ENCODE data around the gene GALM. TPM values are rescaled to one million over a fixed set of nuclear protein-coding genes. Genes with fewer than 3 reads are reported as not detected.
A peak's percentile ranks its signal among the peaks of the same experiment; 100 is the strongest.

The GALM gene
- total and polyA plus RNA-seq, 2 of the 8 experiments (the other 6 are each of a cell fraction or from before 2014, with no cell fraction given) = 9.9 to 13.1 TPM

- Histone ChIP-seq H2AK5ac (ENCODE audit: low read depth, low read length) (no peak overlapping the region), H3K4ac (replicated peaks; ENCODE audit: insufficient read length, low read depth, low read length) (no peak overlapping the region), H3K56ac (replicated peaks; ENCODE audit: insufficient read length, low read depth, low read length) (no peak overlapping the region), H3K27me3 (replicated peaks in 1 of 4; ENCODE audit: control insufficient read depth in 3 of 4, extremely low read depth in 1 of 4, insufficient read depth in 3 of 4, low read length in 3 of 4) (no peaks in the 10 kb centered on the region), H3K4me1 (replicated peaks in 1 of 4; ENCODE audit: control insufficient read depth in 3 of 4, insufficient read depth in 4 of 4, low read length in 3 of 4) (peaks cover 0 to 7% (median 1%) of the 10 kb centered on the region in 4 experiments; a peak in 4 of 7 replicates), H3K23me2 (ENCODE audit: low read depth, low read length) (no peaks in the 10 kb centered on the region), H3K9me3 (ENCODE audit: insufficient read depth in 2 of 2, low read depth in 1 of 2, low read length in 1 of 2) (no peaks in the 10 kb centered on the region), H3K27ac (ENCODE audit: low read depth, low read length) (no peak overlapping the region), H3K18ac (ENCODE audit: extremely low read depth, low read length) (no peak overlapping the region), H2BK12ac (ENCODE audit: low read depth, low read length) (no peak overlapping the region), H3K4me2 (ENCODE audit: insufficient read depth in 1 of 2, low read depth in 2 of 2, low read length in 2 of 2) (no peak overlapping the region), H4K5ac (ENCODE audit: insufficient read length, low read depth, low read length) (no peak overlapping the region), H4K91ac (replicated peaks; ENCODE audit: insufficient read length, low read length) (no peak overlapping the region), H2BK5ac (ENCODE audit: low read depth, low read length) (no peak overlapping the region), H3K36me3 (ENCODE audit: control insufficient read depth in 2 of 4, insufficient read depth in 4 of 4, low read length in 3 of 4) (peaks cover 5 to 50% (median 31%) of the 10 kb centered on the region in 4 experiments; a peak in 7 of 8 replicates), H3K79me2 (ENCODE audit: control insufficient read depth in 1 of 2, insufficient read depth in 2 of 2, low read length in 2 of 2) (peaks cover 0 to 21% of the 10 kb centered on the region in 2 experiments; a peak in 2 of 4 replicates), H3K79me1 (ENCODE audit: low read depth, low read length) (no peaks in the 10 kb centered on the region), H3K14ac (ENCODE audit: insufficient read length) (no peak overlapping the region), H3K23ac (ENCODE audit: insufficient read length) (no peak overlapping the region), H4K20me1 (replicated peaks in 1 of 2; ENCODE audit: control insufficient read depth in 1 of 2, insufficient read depth in 2 of 2, low read length in 2 of 2) (peaks cover 8 to 12% of the 10 kb centered on the region in 2 experiments), H3K4me3 (ENCODE audit: extremely low read depth in 1 of 4, insufficient read depth in 2 of 4, low read depth in 3 of 4, low read length in 4 of 4) (no peak overlapping the region), H2BK20ac (ENCODE audit: low read length) (no peak overlapping the region), H3K9ac (replicated peaks in 1 of 4; ENCODE audit: extremely low read depth in 1 of 4, low read depth in 3 of 4, low read length in 3 of 4) (no peak overlapping the region), H2BK15ac (ENCODE audit: low read length) (no peak overlapping the region), H2BK120ac (replicated peaks; ENCODE audit: low read depth, low read length) (no peak overlapping the region), H4K8ac (ENCODE audit: extremely low read depth, insufficient read depth, low read length) (no peak overlapping the region), H2AFZ (ENCODE audit: low read length) (no peak overlapping the region)
- POLR2A ChIA-PET (ENCODE audit: partially characterized antibody) = interaction anchor here (0.7 to 24.3 kb wide), 14 partner anchors 7 to 233 kb away, joined by 3 to 486 read pairs (median 5); partner anchors contain the start of genes HNRNPLL and SRSF7
- WGBS, 2 experiments (ENCODE audit: extremely low coverage in 1 of 2, insufficient coverage in 1 of 2, insufficient read length in 1 of 2, insufficient replicate concordance in 2 of 2, low coverage in 1 of 2, low lambda C conversion rate in 2 of 2, missing lambda C conversion rate in 1 of 2) = 75% methylated on average over 11 of the region's 11 CpGs; no CpG with 5 or more reads in 1 of the 2 experiments
- CTCF ChIA-PET (ENCODE audit: partially characterized antibody) = interaction anchor here (0.5 to 2.8 kb wide), 24 partner anchors 9 to 1354 kb away, joined by 3 to 25 read pairs (median 3); partner anchors contain the start of gene HNRNPLL
- FAIRE-seq = no peak
- no peak for DNase-seq (ENCODE audit: low read depth in 1 of 2, low spot score in 2 of 2)
- TF ChIP-seq MAFK (IDR thresholded peaks at IDR 0.05; ENCODE audit: low read depth, low read length) = no peak
- peak; percentile 33 to 40 for TF ChIP-seq RAD21 (IDR thresholded peaks at IDR 0.05 in 1 of 2, conservative IDR thresholded peaks at IDR 0.05 in 1 of 2; ENCODE audit: low read depth in 2 of 2, low read length in 2 of 2)
- TF ChIP-seq TBP (IDR thresholded peaks at IDR 0.05; ENCODE audit: low read depth, low read length) = no peak
- 0 out of 3 replicates have a peak, but pooled peaks of 1 of the 2 experiments have one; percentile 60 for TF ChIP-seq POLR2A (IDR thresholded peaks at IDR 0.05; ENCODE audit: control extremely low read depth in 1 of 2, low read depth in 2 of 2, low read length in 2 of 2)
- peak in 2 of 3 experiments; percentile 11 to 17; a peak in 2 of 4 replicates for TF ChIP-seq CTCF (IDR thresholded peaks at IDR 0.05; ENCODE audit: control extremely low read depth in 1 of 3, insufficient read depth in 1 of 3, low read depth in 1 of 3, low read length in 3 of 3)
- peak; percentile 88 for TF ChIP-seq POLR2AphosphoS5 (IDR thresholded peaks at IDR 0.05; ENCODE audit: low read depth, low read length)
- TF ChIP-seq EZH2 (IDR thresholded peaks at IDR 0.05; ENCODE audit: low read depth, low read length, severe bottlenecking) = no peak
Observed at GRCh38 chr2:38740851-38741731, 75.2 kb downstream of the GALM start.
